Stimulated activated naive CD8-positive, alpha-beta T cell treated with anti-CD3 and anti-CD28 coated beads, Interleukin-15, amount 100 ng/mL, for 72 hours (primary cell): ENCODE measurements around the gene APOBEC3A.
"Not testable (repeated sequence)": the region's sequence is repeated elsewhere in the genome, so short reads cannot be mapped to it uniquely, and the experiment has no call there.

Experiments used
- ATAC-seq: fragments of 150-1000 bp; cut with Tn5 transposase; 2 replicates; pipeline ENCODE4 v1.10.0; 2021; ENCODE audit warnings: mild to moderate bottlenecking, moderate library complexity
- DNase-seq, 2 donors: peaks; one replicate each; pipeline ENCODE4 v3.0.0; 2021 to 2022
- H3K27ac Mint-ChIP-seq, 2 donors: one replicate each; pipeline ENCODE4 v1.8.0; 2022; ENCODE audit warnings: mild to moderate bottlenecking in 2 of 2, mixed read lengths in 2 of 2, moderate library complexity in 2 of 2
- H3K27me3 Mint-ChIP-seq: one replicate; pipeline ENCODE4 v1.8.0; 2022; ENCODE audit warnings: mixed read lengths
- H3K4me1 Mint-ChIP-seq: one replicate; pipeline ENCODE4 v1.8.0; 2022; ENCODE audit warnings: mild to moderate bottlenecking, mixed read lengths
- H3K4me3 Mint-ChIP-seq, 2 donors: one replicate each; pipeline ENCODE4 v1.8.0; 2022; ENCODE audit warnings: mild to moderate bottlenecking in 2 of 2, mixed read lengths in 2 of 2, moderate library complexity in 1 of 2
- H3K9me3 Mint-ChIP-seq, 2 donors: one replicate each; pipeline ENCODE4 v1.8.0; 2022; ENCODE audit warnings: mixed read lengths in 2 of 2

The APOBEC3A gene

GRCh38 chr22:38977289-38977688 is 19.9 kb downstream of the APOBEC3A start:
- H3K4me1 Mint-ChIP-seq, result peaks cover 18% of the 10 kb centered on the region
- H3K27me3 Mint-ChIP-seq, result peaks cover 46% of the 10 kb centered on the region
- not testable (repeated sequence) for H3K4me3 Mint-ChIP-seq, DNase-seq, H3K9me3 Mint-ChIP-seq, H3K27ac Mint-ChIP-seq, ATAC-seq

GRCh38 chr22:38980587-38980986 is 23.2 kb downstream of the APOBEC3A start:
- H3K27me3 Mint-ChIP-seq, result peaks cover 17% of the 10 kb centered on the region
- ATAC-seq, H3K4me3 Mint-ChIP-seq, DNase-seq, H3K27ac Mint-ChIP-seq: not testable (repeated sequence)
- H3K9me3 Mint-ChIP-seq, result peaks cover 9 to 30% of the 10 kb centered on the region in 2 donors
- peaks cover 50% of the 10 kb centered on the region for H3K4me1 Mint-ChIP-seq

DNA sequence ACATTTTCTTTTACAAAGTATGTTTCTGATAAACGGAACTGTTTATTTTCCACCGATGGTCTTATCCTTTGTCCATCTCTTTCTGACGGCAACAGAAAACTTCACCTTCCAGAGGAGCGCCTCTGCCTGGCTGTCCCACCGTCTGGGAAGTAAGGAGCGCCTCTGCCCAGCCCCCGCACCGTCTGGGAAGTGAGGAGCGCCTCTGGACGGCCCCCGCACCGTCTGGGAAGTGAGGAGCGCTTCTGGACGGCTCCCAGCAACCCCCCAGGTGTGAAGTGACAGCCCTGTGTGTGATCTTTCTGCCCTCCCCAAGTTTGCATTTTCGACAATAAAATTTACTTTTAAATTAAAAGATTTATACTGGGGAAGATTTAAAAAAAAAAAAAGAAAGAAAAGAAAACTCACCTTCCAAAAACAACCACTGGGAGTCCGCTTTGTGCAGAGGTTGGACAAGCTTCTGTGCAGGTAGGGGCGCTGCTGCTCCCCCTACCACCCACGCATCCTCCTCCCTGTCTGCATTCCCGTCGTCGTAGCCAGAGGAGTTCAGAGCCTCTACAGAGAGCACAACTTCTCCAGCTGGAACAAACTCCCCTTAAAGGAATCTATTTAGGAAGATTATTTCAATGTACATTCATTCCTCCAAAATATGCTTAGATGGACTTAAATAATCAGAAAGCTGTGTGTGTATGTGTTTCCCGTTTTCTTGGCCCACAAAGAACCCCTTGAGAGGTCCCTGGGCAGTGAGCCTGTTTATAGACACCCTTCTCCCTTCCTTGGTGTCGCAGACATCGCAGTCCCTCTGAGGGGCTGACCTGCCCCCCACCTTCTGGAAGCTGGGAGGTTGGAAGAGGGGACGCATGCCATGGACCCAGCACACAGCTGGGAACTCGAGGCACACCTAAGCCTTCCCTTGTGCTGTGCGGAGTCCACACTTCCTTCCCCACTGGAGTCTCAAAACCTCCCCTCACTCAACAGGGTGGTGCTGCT is 23.9 kb downstream of the APOBEC3A start:
- ATAC-seq (no peak), DNase-seq (peak in 1 of 2 donors; percentile 28)
- H3K4me3 Mint-ChIP-seq, result peak overlapping the region; percentile 81 to 92
- peaks cover 58% of the 10 kb centered on the region for H3K4me1 Mint-ChIP-seq
- peaks cover 17% of the 10 kb centered on the region for H3K27me3 Mint-ChIP-seq
- peaks cover 9 to 30% of the 10 kb centered on the region in 2 donors for H3K9me3 Mint-ChIP-seq
- H3K27ac Mint-ChIP-seq, result peak overlapping the region; percentile 91 to 93

DNA sequence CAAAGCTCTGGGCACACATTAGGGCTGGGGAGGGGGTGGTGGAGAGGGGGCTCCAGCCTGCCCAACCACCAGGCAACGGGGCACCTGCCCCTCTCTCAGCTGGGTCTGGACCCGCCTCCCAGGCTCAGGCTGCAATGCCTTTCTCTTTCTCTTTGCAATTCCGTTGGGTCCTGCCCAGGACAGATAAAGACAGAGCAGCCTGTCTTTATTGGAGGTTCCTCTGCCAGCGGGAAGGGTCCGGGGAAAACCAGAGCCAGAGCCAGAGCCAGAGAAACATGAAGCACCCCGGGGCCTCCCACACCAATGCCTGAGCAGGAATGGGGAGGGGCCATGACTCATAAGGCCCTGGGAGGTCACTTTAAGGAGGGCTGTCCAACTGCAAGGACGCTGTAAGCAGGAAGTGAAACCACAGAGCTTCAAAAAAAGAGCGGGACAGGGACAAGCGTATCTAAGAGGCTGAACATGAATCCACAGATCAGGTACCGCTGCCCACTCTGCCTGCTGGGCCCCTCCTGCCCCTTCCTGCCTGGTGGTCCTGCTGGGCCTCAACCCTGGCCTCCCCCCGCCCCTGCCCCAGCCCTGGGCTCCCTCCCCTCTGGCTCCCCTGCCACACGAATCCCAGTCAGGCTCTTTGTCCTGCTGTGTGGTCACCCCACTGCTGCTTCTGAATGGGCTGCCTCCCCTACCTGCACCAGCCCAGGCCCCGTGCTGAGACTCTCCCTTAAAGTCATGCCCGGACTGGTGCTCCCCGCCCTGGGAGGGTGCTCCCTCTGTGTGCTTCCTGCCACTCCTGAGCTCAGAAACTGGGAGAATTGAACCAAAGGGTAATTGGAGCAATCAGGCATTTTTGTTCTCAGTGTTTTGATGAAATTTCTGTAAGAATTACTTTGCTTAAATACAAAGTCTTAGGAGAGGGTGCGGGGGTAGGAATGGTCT is 24.9 kb downstream of the APOBEC3A start, which contains the start of gene APOBEC3B:
APOBEC3B (plus strand) TSS at position 356 of the 936 bp plus-strand sequence; CDS start at position 463, 107 bp downstream.
- ATAC-seq, result peak; percentile 65
- Mint-ChIP-seq H3K4me3 (peak within 1 kb of the TSS; percentile 81 to 92), H3K27ac (peak within 1 kb of the TSS; percentile 91 to 93), H3K9me3 (peaks cover 9 to 24% of the 10 kb centered on the region in 2 donors), H3K27me3 (peaks cover 10% of the 10 kb centered on the region), H3K4me1 (peaks cover 67% of the 10 kb centered on the region)
- DNase-seq, result peak; percentile 59 to 78

- Mint-ChIP-seq H3K4me3 (peak overlapping the region; percentile 8 to 13), H3K9me3 (peaks cover 9 to 22% of the 10 kb centered on the region in 2 donors), H3K4me1 (peaks cover 87% of the 10 kb centered on the region), H3K27ac (peak overlapping the region in 1 of 2 donors; percentile 55), H3K27me3 (peaks cover 10% of the 10 kb centered on the region)
- ATAC-seq (no peak), DNase-seq (no peak)
Observed at GRCh38 chr22:38984224-38984623, 26.8 kb downstream of the APOBEC3A start.

GRCh38 chr22:38984784-38985757 is 27.7 kb downstream of the APOBEC3A start:
- peak; percentile 89 for ATAC-seq
- DNase-seq, result peak; percentile 82 to 95
- H3K27me3 Mint-ChIP-seq, result peaks cover 10% of the 10 kb centered on the region
- peaks cover 9 to 22% of the 10 kb centered on the region in 2 donors for H3K9me3 Mint-ChIP-seq
- peaks cover 93% of the 10 kb centered on the region for H3K4me1 Mint-ChIP-seq
- H3K4me3 Mint-ChIP-seq, result peak overlapping the region; percentile 42 to 51
- peak overlapping the region; percentile 72 to 84 for H3K27ac Mint-ChIP-seq

DNA sequence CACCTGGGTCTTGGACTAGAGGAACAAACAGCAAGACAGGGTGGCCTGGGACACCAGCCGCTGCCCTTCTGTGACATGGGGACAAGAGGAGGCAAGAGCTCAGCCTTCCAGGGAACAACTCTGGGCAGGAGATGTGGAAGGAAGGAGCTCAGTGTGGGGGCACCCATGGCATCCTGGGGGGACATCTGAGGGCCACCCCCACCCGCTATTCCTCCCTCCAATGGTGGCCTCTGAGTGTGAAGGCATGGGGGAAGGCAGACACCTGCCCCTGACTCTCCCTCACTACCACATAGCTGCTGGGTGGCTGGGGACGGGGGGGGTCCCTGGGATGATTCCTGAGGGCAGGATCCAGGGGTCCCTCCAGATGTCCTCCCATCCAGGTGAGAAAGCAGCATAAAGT is 29.2 kb downstream of the APOBEC3A start:
- Mint-ChIP-seq H3K27ac (peak overlapping the region; percentile 13 to 55), H3K9me3 (peaks cover 9 to 22% of the 10 kb centered on the region in 2 donors)
- no peak for ATAC-seq

DNA sequence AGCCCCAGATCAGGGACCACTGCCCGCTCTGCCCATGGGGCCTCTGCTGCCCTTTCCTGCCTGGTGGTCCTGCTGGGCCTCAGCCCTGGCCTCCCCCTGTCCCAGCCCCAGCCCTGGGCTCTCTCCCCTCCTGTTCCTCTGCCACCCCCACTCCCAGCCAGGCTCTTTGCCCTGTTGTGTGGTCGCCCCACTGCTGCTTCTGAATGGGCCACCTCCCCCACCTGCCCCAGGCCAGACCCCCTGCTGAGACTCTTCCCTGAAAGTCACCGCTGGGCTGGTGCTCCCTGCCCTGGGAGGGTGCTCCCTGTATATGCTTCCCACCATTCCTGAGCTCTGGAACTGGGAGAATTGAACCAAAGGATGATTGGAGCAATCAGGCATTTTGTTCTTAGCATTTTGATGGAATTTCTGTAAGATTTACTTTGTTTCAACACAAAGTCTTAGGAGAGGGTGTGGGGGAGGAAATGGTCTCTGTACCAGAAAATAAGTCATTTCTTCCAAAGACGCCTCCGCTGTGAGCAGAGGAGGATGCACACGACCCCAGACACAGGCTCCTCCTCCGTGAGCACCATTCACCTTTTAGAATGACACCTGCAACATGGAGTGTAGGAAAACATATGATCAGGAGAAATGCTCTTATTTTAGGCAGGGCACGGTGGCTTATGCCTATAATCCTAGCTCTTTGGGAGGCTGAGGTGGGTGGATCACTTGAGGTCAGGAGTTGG is 29.9 kb downstream of the APOBEC3A start:
- Mint-ChIP-seq H3K27me3 (peaks cover 10% of the 10 kb centered on the region), H3K9me3 (peaks cover 9 to 22% of the 10 kb centered on the region in 2 donors), H3K27ac (peak overlapping the region; percentile 92 to 96), H3K4me3 (peak overlapping the region; percentile 15 to 52), H3K4me1 (peaks cover 76% of the 10 kb centered on the region)
- DNase-seq, result peak in 1 of 2 donors; percentile 29
- ATAC-seq, result no peak

More for the DNA sequence above, 29.2 kb downstream of the APOBEC3A start:
- no peak for DNase-seq
- peaks cover 83% of the 10 kb centered on the region for H3K4me1 Mint-ChIP-seq
- H3K4me3 Mint-ChIP-seq, result no peak overlapping the region
- H3K27me3 Mint-ChIP-seq, result peaks cover 10% of the 10 kb centered on the region

- ATAC-seq (no peak), DNase-seq (no peak)
- peaks cover 0 to under 1% of the 10 kb centered on the region in 2 donors for H3K9me3 Mint-ChIP-seq
- peaks cover 61% of the 10 kb centered on the region for H3K4me1 Mint-ChIP-seq
- peaks cover 19% of the 10 kb centered on the region for H3K27me3 Mint-ChIP-seq
- H3K4me3 Mint-ChIP-seq, result no peak overlapping the region
- no peak overlapping the region for H3K27ac Mint-ChIP-seq
Observed at GRCh38 chr22:38989466-38989865, 32.1 kb downstream of the APOBEC3A start.

DNA sequence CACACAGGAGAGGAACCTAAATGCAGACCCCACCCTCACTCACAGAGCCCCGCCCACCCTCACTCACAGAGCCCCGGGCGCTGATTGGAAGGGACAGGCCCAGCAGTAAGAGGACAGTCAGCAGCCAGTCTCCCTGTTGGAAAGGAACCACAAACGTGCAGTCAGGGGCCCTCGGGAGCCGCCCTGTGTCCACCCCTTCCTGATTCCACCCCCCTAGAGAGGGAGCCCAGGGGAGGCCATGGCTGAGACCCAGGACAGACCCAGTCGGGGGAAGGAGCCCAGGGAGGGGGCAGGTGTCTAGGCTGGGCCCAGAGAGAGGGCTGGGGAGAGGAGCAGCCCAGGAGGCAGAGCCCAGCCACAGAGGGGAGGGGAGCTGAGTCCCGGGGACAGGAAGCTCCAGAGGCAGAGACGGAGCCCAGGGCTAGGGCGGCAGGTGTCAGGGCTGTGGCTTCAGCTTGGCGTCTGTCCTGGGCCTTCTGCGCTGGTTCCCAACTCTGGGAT is 35.5 kb downstream of the APOBEC3A start:
- DNase-seq, H3K4me3 Mint-ChIP-seq, H3K27ac Mint-ChIP-seq, H3K9me3 Mint-ChIP-seq: not testable (repeated sequence)
- ATAC-seq, result peak; percentile 63
- Mint-ChIP-seq H3K27me3 (peaks cover 40% of the 10 kb centered on the region), H3K4me1 (peaks cover 26% of the 10 kb centered on the region)

GRCh38 chr22:38996105-38996504 is 38.7 kb downstream of the APOBEC3A start:
- peaks cover 7% of the 10 kb centered on the region for H3K4me1 Mint-ChIP-seq
- no peak overlapping the region for H3K4me3 Mint-ChIP-seq
- ATAC-seq, result no peak
- H3K27me3 Mint-ChIP-seq, result peaks cover 38% of the 10 kb centered on the region
- DNase-seq, result no peak
- H3K27ac Mint-ChIP-seq, result no peak overlapping the region
- peaks cover 5 to 13% of the 10 kb centered on the region in 2 donors for H3K9me3 Mint-ChIP-seq

DNA sequence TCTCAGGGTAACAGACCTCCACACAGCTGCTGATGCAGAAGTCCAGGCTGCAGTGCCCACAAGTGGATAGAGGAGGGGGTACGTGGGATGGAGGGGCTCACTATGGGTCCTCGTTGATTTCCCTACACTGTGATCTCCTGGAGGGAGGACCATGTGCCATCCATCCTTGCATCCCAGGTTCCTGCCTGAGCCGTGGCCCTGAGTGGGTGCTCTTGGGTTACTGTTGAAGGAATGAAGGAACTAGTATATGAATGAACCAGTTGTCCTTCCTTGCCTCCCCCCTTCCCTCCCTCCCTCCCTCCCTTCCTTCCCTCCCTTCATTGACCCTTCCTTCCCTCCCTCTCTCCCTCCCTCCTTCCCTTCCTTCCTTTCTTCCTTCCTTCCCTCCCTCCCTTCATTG is 40.1 kb downstream of the APOBEC3A start:
- ATAC-seq (no peak), DNase-seq (no peak)
- Mint-ChIP-seq H3K4me3 (no peak overlapping the region), H3K4me1 (peaks cover 7% of the 10 kb centered on the region), H3K27ac (no peak overlapping the region), H3K9me3 (peaks cover 5 to 13% of the 10 kb centered on the region in 2 donors), H3K27me3 (peaks cover 38% of the 10 kb centered on the region)

- ATAC-seq, result peak; percentile 99
- Mint-ChIP-seq H3K4me3 (peak overlapping the region in 1 of 2 donors; percentile 27), H3K4me1 (peaks cover 11% of the 10 kb centered on the region), H3K27me3 (peaks cover 8% of the 10 kb centered on the region), H3K9me3 (peaks cover 1 to 2% of the 10 kb centered on the region in 2 donors), H3K27ac (peak overlapping the region in 1 of 2 donors; percentile 27)
- peak; percentile 74 to 87 for DNase-seq
Observed at GRCh38 chr22:39003165-39003638, 45.8 kb downstream of the APOBEC3A start.
